ENCODE results near the gene EXOG.

DNA sequence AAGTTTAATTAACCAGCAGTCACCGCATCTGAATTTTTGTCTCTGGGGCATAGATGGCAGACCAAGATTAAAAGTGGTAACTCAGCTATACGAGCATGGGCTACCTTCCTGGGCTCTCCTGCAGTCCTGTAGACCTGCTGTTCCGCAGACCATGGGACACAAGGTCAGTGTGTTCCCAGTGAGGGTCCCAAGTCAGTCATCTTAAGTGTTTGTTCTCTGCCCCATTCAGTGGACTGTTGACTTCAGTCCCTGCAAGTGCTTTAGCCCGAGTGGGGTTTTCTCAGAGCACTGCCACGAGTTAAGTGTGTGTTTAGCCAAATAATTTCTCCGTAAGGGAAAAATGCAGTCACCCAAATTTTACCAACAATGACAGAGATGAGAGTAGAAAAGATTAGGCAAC is 4.9 kb upstream of the EXOG start:
- TF ChIP-seq, protein P1, sequence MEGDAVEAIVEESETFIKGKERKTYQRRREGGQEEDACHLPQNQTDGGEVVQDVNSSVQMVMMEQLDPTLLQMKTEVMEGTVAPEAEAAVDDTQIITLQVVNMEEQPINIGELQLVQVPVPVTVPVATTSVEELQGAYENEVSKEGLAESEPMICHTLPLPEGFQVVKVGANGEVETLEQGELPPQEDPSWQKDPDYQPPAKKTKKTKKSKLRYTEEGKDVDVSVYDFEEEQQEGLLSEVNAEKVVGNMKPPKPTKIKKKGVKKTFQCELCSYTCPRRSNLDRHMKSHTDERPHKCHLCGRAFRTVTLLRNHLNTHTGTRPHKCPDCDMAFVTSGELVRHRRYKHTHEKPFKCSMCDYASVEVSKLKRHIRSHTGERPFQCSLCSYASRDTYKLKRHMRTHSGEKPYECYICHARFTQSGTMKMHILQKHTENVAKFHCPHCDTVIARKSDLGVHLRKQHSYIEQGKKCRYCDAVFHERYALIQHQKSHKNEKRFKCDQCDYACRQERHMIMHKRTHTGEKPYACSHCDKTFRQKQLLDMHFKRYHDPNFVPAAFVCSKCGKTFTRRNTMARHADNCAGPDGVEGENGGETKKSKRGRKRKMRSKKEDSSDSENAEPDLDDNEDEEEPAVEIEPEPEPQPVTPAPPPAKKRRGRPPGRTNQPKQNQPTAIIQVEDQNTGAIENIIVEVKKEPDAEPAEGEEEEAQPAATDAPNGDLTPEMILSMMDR (IDR thresholded peaks at IDR 0.05): no peak
- no peak for TF ChIP-seq POLR2A (IDR thresholded peaks at IDR 0.05; ENCODE audit: low read depth)
